ENCODE results near the gene TMEM131.
"Not testable (repeated sequence)": the region's sequence is repeated elsewhere in the genome, so short reads cannot be mapped to it uniquely, and the experiment has no call there.

TMEM131 gene

GRCh38 chr2:97963880-97964279 is 31.9 kb downstream of the TMEM131 start:
- peaks cover 29% of the 10 kb centered on the region for H3K4me1 Mint-ChIP-seq (ENCODE audit: low read depth)
- H3K27ac Mint-ChIP-seq: no peak overlapping the region

DNA sequence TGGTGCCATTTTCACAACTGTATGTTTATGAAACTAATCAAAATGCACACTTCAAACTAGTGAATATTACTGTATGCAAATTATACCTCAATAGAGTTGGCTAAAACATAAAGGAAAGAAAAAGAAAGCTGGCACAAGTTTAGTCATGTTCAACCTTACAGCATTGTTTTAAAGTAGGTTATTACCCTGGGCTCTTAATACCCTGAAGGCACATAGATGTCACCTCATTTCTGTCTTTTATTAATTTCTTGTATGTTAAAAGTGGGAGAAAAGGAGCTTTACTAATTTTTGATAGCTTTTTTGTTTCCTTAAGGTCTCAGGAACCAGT is 32.7 kb downstream of the TMEM131 start:
- Mint-ChIP-seq H3K27ac (no peak overlapping the region), H3K36me3 (ENCODE audit: low read depth) (no peaks in the 10 kb centered on the region), H3K27me3 (ENCODE audit: low read depth) (no peaks in the 10 kb centered on the region), H3K9me3 (no peaks in the 10 kb centered on the region), H3K4me1 (ENCODE audit: low read depth) (peaks cover 36% of the 10 kb centered on the region), H3K4me3 (no peak overlapping the region)

More at GRCh38 chr2:97963880-97964279, 31.9 kb downstream of the TMEM131 start:
- Mint-ChIP-seq H3K9me3 (no peaks in the 10 kb centered on the region), H3K4me3 (no peak overlapping the region), H3K36me3 (ENCODE audit: low read depth) (no peaks in the 10 kb centered on the region), H3K27me3 (ENCODE audit: low read depth) (no peaks in the 10 kb centered on the region)

- Mint-ChIP-seq H3K4me1 (ENCODE audit: low read depth) (peaks cover 34% of the 10 kb centered on the region), H3K27me3 (ENCODE audit: low read depth) (no peaks in the 10 kb centered on the region), H3K9me3 (no peaks in the 10 kb centered on the region), H3K36me3 (ENCODE audit: low read depth) (no peaks in the 10 kb centered on the region), H3K27ac (no peak overlapping the region), H3K4me3 (no peak overlapping the region)
Observed at GRCh38 chr2:97961534-97961933, 34.2 kb downstream of the TMEM131 start.

DNA sequence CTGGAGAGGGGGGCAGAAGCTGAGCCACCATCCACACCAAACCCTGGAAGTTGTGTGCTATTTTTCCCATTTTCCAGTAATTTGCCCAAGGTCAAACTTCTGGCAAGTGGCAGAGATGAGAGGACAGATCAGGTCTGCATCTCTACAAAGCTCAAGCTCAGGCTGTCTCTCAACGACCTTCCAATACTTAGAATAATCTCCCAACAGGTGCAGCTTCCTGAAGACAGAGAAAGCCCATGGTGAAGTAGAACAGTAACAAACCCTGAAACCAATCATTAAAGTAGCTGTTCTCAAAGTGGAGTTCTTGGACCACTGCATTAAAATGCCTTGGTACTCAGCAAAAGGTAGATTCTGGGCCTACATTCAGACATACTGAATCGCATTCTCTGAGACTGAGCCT is 37.6 kb downstream of the TMEM131 start:
- Mint-ChIP-seq H3K27ac (no peak overlapping the region), H3K4me3 (no peak overlapping the region), H3K9me3 (no peaks in the 10 kb centered on the region), H3K36me3 (ENCODE audit: low read depth) (no peaks in the 10 kb centered on the region), H3K27me3 (ENCODE audit: low read depth) (no peaks in the 10 kb centered on the region), H3K4me1 (ENCODE audit: low read depth) (peaks cover 33% of the 10 kb centered on the region)

DNA sequence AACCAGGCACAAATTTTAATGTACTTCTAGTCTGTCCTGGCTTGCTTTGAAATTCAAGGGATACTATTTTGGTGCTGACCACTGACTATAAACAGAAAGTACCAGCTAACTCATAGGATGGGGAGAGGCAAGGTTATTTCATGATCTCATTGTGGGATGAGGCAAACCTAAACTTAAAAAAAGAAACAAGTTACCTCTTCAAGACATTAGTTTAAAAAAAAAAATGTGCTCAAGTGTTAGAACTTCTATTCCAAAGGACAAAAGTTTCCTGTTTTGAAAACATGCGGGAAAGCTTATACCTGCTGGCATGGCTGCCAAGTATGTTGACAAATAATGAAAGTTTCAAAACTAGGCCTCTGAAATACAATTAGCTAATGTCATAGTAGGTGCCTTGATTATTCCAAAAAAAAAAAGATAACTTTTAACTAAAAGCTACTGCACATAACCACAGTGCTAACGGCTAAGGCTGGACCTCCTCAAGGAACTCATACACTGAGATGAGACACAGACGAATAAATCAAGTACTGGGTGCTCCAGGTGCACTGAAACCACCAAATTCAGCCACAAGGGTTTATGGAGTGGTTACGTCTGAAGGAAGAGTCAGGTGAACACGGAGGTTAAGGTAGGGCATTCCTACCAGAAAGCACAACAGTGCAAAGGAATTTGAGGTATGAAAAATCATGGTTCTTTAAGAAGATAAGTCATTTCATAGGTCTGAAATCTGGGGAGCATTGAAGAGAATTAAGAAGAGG is 38.1 kb downstream of the TMEM131 start:
- no peaks in the 10 kb centered on the region for H3K9me3 Mint-ChIP-seq
- H3K27ac Mint-ChIP-seq: no peak overlapping the region
- H3K4me1 Mint-ChIP-seq (ENCODE audit: low read depth): peaks cover 27% of the 10 kb centered on the region
- H3K36me3 Mint-ChIP-seq (ENCODE audit: low read depth): no peaks in the 10 kb centered on the region
- no peak overlapping the region for H3K4me3 Mint-ChIP-seq
- no peaks in the 10 kb centered on the region for H3K27me3 Mint-ChIP-seq (ENCODE audit: low read depth)

DNA sequence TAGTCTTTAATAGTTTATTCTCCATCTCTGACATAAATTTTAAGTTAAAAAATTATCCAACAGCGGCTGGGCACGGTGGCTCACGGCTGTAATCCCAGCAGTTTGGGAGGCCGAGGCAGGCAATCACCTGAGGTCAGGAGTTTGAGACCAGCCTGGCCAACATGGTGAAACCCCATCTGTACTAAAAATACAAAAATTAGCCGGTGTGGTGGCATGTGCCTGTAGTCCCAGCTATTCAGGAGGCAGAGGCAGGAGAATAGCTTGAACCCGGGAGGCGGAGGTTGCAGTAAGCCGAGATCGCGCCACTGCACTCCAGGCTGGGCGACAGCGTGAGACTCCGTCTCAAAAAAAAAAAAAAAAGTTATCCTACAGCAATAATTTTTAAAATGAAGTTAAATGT is 39.0 kb downstream of the TMEM131 start:
- not testable (repeated sequence) for H3K4me3 Mint-ChIP-seq; H3K27me3 Mint-ChIP-seq (ENCODE audit: low read depth); H3K9me3 Mint-ChIP-seq; H3K27ac Mint-ChIP-seq; H3K36me3 Mint-ChIP-seq (ENCODE audit: low read depth)
- H3K4me1 Mint-ChIP-seq (ENCODE audit: low read depth): peaks cover 24% of the 10 kb centered on the region

DNA sequence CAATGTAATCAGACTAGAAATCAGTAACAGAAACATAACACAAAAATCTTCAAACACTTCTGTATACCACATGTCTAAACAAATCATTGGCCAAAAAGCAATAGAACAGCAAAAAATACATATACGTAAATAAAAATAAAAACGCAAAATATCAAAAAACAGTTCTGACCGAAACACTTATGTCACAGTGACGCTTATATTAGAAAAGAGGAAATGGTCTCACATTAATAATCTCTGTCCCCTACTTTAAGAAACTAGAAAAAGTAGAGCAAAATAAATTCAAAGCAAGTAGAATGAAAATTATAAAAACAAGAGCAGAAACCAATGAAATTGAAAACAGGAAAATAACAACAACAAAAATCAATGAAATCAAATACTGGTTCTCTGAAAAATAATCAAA is 41.9 kb downstream of the TMEM131 start:
- Mint-ChIP-seq H3K9me3 (no peaks in the 10 kb centered on the region), H3K27ac (no peak overlapping the region), H3K4me3 (no peak overlapping the region), H3K27me3 (ENCODE audit: low read depth) (no peaks in the 10 kb centered on the region), H3K4me1 (ENCODE audit: low read depth) (peaks cover 28% of the 10 kb centered on the region), H3K36me3 (ENCODE audit: low read depth) (peaks cover 2% of the 10 kb centered on the region)

DNA sequence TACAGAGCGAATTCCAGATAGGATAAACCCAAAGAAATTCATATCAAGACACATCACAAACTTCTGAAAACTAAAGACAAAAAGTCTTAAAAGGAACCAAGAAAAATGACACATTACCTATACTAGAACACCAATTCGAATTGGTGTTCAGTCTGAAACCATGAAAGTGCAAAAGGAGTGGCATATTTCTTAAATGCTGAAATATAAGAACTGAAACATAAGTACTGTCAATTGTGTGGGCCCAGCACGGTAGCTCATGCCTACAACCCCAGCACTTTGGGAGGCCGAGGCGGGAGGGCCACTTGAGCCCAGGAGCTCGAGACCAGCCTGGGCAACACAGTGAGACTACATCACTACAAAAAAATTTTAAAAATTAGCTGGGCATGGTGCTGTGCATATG is 43.4 kb downstream of the TMEM131 start:
- Mint-ChIP-seq H3K27me3 (ENCODE audit: low read depth) (no peaks in the 10 kb centered on the region), H3K9me3 (no peaks in the 10 kb centered on the region), H3K4me3 (no peak overlapping the region), H3K36me3 (ENCODE audit: low read depth) (peaks cover 4% of the 10 kb centered on the region), H3K27ac (no peak overlapping the region), H3K4me1 (ENCODE audit: low read depth) (peaks cover 15% of the 10 kb centered on the region)

- Mint-ChIP-seq H3K27ac (no peak overlapping the region), H3K4me3 (no peak overlapping the region), H3K4me1 (ENCODE audit: low read depth) (peaks cover 14% of the 10 kb centered on the region), H3K9me3 (no peaks in the 10 kb centered on the region), H3K36me3 (ENCODE audit: low read depth) (peaks cover 4% of the 10 kb centered on the region), H3K27me3 (ENCODE audit: low read depth) (no peaks in the 10 kb centered on the region)
Observed at GRCh38 chr2:97951155-97951680, 44.5 kb downstream of the TMEM131 start.

DNA sequence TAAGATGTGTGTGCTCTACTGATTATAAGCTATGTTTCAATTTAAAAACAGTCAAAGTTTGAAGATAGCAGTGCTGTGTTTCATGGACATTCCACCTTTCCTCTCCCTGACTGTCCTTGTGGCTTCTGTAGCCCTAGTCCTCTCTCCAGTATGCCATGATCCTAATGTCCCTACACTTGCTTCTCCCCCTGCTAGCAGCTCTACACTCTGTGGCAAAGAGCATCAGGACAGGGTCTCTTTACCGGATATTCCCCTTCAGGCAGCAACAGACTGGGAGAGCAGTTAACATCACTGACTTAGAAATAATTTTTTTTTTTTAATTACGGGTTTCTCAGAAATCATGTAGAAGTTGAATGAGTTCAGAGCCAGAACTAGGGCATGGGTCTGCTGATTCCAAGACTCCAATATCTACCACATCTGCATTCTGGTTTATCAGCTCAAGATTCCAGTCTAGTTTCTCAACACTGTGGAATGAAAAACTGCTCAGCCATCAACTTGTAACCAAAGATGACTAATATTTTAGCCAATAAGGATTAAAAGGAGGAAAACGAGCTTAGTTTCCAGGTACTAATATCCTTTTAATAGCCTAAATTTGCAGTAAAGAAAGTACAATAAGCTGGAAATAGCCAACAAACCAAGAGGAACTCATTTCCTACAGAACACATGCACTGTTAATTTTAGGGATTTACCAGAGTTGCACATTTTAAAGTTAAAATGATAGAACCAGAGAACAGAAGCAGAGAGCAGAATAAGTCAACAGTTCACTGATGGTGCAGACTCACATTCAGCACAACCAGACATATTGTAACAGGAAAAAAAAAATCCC is 45.2 kb downstream of the TMEM131 start:
- peaks cover 14% of the 10 kb centered on the region for H3K4me1 Mint-ChIP-seq (ENCODE audit: low read depth)
- H3K4me3 Mint-ChIP-seq: no peak overlapping the region
- peaks cover 4% of the 10 kb centered on the region for H3K36me3 Mint-ChIP-seq (ENCODE audit: low read depth)
- no peak overlapping the region for H3K27ac Mint-ChIP-seq
- no peaks in the 10 kb centered on the region for H3K27me3 Mint-ChIP-seq (ENCODE audit: low read depth)
- no peaks in the 10 kb centered on the region for H3K9me3 Mint-ChIP-seq

DNA sequence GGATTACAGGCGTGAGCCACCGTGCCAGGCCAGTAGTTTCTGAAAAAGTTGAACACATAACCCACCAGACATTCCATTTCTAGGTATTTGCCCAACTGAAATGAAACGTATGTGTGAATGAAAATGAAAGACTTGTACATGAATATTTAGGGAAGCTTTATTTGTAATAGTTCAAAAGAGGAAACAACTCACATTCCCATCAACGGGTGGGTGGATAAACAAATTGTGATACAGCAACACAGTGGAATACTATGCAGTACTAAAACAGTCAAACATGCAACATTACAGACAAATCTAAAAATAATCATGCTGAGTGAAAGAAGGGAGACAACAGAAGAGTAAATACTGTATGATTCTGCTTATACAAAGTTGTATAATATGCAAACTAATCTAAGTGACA is 46.8 kb downstream of the TMEM131 start:
- H3K27me3 Mint-ChIP-seq (ENCODE audit: low read depth): no peaks in the 10 kb centered on the region
- no peak overlapping the region for H3K27ac Mint-ChIP-seq
- H3K4me1 Mint-ChIP-seq (ENCODE audit: low read depth): peaks cover 9% of the 10 kb centered on the region
- H3K9me3 Mint-ChIP-seq: no peaks in the 10 kb centered on the region
- H3K36me3 Mint-ChIP-seq (ENCODE audit: low read depth): peaks cover 4% of the 10 kb centered on the region
- no peak overlapping the region for H3K4me3 Mint-ChIP-seq

DNA sequence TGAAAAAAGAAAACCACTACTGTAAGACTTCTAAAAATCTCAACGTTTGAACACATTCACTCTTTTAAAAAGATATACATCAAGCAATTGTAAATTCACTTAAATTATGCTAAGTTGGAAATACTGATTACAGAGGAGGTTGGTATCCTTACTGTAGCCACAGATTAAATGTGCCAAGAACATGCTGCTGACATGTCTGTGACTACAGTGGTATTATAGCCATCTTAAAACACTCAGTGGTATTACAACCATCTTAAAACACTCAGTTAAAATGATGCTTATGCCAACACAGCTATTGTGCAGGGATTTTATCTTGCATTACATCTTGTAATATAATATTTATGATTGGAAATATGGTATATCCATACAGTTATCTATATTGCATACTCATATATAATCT is 50.0 kb downstream of the TMEM131 start:
- no peak overlapping the region for H3K4me3 Mint-ChIP-seq
- peaks cover 7% of the 10 kb centered on the region for H3K36me3 Mint-ChIP-seq (ENCODE audit: low read depth)
- no peaks in the 10 kb centered on the region for H3K27me3 Mint-ChIP-seq (ENCODE audit: low read depth)
- no peak overlapping the region for H3K27ac Mint-ChIP-seq
- peaks cover 12% of the 10 kb centered on the region for H3K9me3 Mint-ChIP-seq
- H3K4me1 Mint-ChIP-seq (ENCODE audit: low read depth): peaks cover 3% of the 10 kb centered on the region

DNA sequence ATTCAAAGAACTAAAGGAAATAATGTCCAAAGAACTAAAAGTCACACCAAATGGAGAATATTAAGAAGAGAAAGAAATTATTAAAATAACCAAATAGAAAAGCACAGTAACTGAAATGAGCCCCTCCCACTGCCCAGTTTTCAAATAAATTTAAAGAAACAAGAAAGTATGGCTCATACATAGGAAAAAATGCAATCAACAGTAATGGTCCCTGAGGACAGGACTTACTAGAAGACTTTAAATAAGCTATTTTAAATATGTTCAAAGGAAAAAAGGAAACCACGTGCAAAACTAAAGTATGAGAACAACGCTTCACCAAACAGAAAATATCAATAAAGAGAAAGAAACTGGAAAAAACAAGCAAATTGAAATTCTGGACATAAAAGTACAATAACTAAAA is 58.9 kb downstream of the TMEM131 start:
- Mint-ChIP-seq H3K9me3 (peaks cover 11% of the 10 kb centered on the region), H3K4me1 (ENCODE audit: low read depth) (peaks cover 12% of the 10 kb centered on the region), H3K4me3 (no peak overlapping the region), H3K27me3 (ENCODE audit: low read depth) (no peaks in the 10 kb centered on the region), H3K27ac (no peak overlapping the region), H3K36me3 (ENCODE audit: low read depth) (peaks cover 5% of the 10 kb centered on the region)

DNA sequence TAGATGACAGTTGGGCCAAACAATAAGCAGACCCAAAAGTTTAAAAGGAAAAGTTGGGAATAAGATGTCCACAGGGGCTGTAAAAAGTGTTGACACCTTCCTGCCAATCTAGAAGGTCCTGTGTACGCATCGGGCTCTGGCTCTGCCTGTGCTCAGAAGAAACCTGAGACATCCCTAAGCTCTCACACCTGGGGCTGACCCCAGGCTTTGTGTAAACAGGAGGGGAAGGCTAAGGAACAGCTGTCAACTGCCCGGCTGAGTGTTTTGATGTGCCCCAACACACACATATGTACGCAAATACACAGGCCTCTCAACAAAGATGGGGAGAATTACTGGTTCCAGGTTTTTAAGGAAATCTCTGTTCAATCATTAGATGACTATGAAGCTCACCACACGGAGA is 59.5 kb downstream of the TMEM131 start:
- H3K4me1 Mint-ChIP-seq (ENCODE audit: low read depth): peaks cover 12% of the 10 kb centered on the region
- peaks cover 6% of the 10 kb centered on the region for H3K9me3 Mint-ChIP-seq
- H3K27ac Mint-ChIP-seq: no peak overlapping the region
- H3K27me3 Mint-ChIP-seq (ENCODE audit: low read depth): no peaks in the 10 kb centered on the region
- peaks cover 5% of the 10 kb centered on the region for H3K36me3 Mint-ChIP-seq (ENCODE audit: low read depth)
- H3K4me3 Mint-ChIP-seq: no peak overlapping the region

- Mint-ChIP-seq H3K9me3 (peaks cover 5% of the 10 kb centered on the region), H3K27me3 (ENCODE audit: low read depth) (no peaks in the 10 kb centered on the region), H3K27ac (no peak overlapping the region), H3K4me3 (no peak overlapping the region), H3K4me1 (ENCODE audit: low read depth) (peaks cover 12% of the 10 kb centered on the region), H3K36me3 (ENCODE audit: low read depth) (peaks cover 5% of the 10 kb centered on the region)
Observed at GRCh38 chr2:97935719-97936161, 60.0 kb downstream of the TMEM131 start.
